GM23248 (cell line): ENCODE results near the gene KDM8.

Experiments
- EZH2 ChIP-seq: fragments of 200-600 bp; sonication (generic); IDR thresholded peaks from 2 replicates; pipeline ENCODE4 v1.6.1; 2018; ENCODE audit warnings: antibody characterized with exemption, mild to moderate bottlenecking; ENCODE audit not compliant: insufficient read depth, poor library complexity, severe bottlenecking
- EZH2phosphoT487 ChIP-seq: fragments of 200-600 bp; sonication (generic); IDR thresholded peaks from 2 replicates; pipeline ENCODE4 v1.6.1; 2018; ENCODE audit warnings: antibody characterized with exemption, moderate library complexity, mild to moderate bottlenecking, low read depth; ENCODE audit not compliant: insufficient read depth

DNA sequence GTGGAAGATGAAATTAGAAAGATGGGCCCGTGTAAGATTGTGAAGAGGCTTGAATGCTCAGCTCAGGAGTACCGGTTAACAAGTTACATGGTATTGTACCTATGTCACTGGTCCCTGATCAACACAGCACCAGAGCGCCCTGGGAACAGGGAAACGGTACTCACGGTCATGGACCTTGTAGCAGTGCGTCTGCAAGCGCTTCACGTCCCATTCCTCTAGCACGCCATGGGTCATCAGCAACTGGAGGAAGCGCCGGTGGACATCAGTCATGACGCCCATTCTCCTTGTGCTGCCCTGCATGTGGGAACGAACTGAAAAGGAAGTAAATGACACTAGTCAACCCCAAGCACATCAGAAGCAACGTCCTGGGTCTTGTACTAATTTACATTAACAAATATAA, 53.9 kb downstream of the KDM8 start:
- TF ChIP-seq EZH2phosphoT487 (no peak), EZH2 (no peak)
